HG02623 (cell line): ENCODE results near the gene RALGPS1.

Experiments
- ATAC-seq: cut with Tn5 transposase; IDR thresholded peaks from one replicate; pipeline ENCODE4 v1.9.1; 2021; ENCODE audit warnings: moderate library complexity; ENCODE audit not compliant: unreplicated experiment

RALGPS1 gene

DNA sequence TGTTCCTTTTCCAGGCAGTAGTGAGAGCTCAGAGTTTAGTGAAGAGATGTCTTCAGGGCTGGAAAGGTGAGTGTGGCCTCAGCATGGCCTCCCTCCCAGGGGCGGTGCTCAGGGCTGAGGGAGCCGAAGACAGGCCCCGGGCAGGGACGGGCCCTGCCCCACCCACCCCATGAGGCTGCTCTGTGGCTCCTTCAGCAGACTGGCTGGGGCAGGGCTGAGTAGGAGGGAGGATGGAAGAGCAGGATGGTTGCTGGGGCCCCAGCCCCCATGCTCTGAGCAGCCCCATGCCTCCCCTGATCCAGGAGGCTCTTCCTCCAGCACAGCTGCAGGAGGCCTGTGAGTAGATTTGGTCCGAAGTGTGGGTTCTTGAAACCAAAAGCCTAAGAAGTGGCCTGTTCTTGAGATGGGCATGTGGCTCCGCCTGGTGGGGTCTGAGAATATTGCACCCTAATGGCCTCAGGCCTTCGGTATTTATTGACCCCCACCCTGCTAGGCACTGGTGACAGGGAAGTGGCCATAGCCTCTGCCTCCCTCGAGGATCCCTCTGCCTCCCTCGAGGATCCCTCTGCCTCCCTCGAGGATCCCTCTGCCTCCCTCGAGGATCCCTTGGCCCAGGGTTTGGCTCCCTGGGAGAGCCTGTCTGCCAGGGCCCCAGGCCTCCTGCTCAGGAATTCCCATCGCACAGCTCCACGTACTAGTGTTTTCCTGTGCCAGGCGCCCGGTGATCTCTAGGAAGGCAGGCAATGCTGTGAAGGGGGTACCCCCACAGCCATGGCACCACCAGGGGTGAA, 284.6 kb downstream of the RALGPS1 start:
- ATAC-seq: no peak

DNA sequence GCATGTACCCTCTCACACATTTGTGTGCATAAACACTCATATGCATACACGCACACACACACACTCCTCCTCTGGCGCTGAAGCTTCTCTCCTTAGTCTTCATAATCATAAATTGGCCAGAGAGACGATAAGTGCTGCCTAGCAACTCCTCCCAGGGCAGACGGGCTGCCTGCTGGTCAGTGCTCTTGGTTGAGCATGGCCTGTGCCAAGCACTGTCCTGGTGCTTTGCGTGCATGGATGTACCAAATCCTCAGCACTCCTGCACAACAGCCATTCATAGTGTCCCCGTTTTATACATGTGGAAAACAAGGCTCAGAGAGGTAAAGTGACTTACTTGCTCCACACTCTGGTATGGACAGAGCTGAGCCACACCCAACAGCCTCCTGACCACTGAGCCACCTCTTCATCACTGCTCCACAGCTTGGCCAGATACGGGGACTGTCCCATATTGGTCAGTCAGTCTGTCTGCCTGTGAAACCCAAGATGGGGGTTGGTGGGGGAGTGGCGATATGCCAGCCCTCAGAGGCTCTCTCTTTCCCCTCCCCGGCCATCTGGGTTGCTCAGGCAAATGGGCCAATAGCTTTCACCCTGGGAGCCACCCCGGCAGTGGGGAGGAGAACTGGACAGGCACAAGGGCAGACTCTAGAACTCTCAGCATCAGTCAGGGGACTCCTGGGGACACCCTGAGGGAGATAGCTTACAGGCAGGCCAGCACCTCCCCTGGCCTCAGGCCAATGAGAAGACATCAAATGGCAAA, 285.7 kb downstream of the RALGPS1 start:
- no peak for ATAC-seq

DNA sequence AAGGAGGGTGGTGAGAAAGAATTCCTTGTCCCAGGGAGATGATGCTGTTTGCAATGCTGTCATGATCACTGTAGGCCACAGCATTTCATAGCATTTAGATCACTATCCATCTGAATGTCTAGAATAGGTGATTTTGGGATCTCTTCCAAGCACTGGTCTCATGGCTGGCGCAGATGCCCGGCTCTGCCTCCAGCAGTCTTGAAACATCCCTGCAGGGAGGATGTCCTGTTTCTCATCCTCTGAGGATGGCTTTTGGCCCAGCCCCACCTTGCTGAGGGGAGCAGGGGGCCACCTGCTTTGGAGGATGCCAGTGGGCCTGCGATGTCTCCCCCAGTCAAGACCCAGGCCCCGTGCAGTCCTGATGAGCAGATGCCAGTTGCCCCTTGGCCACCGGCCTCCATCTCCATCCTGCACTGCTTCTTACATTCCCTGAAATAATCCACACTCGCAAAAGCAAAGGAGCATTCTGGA, 286.5 kb downstream of the RALGPS1 start:
- no peak for ATAC-seq

DNA sequence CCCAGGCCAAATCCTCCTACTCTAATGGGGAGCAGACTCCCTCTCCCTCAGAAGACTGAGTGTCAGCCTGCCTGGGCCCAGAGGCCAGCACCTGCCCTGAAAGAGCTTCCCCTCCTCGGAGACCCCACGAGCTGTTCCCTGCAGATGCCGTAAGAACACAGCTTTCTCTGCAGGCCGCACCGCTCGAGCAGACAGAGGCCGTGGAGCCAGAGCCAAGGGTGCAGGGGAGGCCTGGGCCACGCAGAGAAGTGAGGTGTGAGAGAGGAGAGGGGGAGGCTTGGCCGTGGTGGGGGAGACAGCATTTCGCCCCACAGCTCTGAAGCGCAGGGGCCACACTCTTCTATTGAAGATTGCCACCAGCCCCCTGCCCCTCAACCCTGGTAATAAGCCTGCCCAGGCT, 287.1 kb downstream of the RALGPS1 start:
- no peak for ATAC-seq

DNA sequence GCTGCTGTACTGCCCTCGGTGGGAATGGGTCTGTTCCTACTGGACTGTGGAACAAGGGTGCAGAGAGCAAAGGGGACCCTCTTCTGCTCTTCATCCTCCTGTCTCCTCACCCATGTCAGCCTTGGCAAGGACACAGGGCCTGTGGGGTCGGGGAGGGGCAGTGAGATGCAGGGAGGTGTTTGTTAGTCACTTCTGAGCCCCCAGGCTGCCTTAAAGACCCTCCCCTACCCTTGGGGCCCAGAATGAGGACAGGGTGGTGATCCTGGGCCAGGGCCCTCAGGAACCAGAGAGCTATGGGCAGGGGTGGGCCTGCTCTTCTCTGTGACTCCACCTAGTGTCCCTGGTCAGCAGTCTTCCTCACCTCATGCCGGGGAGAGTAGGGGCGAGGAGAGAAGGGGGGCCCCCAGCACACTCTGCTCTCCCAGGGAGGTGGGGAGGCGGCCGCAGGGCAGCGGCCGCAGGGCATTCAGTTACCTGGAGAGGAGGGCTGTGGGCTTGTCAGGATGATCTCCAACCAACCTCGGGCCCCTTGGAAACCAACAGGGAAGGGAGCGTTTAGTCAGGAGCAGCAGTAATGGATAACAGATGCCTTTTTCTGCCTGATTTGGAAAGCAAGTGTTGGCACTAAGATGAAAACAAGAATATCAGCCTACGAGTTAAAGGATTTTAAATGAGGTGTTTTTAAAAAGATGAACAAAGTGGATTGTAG, 288.0 kb downstream of the RALGPS1 start:
- no peak for ATAC-seq

DNA sequence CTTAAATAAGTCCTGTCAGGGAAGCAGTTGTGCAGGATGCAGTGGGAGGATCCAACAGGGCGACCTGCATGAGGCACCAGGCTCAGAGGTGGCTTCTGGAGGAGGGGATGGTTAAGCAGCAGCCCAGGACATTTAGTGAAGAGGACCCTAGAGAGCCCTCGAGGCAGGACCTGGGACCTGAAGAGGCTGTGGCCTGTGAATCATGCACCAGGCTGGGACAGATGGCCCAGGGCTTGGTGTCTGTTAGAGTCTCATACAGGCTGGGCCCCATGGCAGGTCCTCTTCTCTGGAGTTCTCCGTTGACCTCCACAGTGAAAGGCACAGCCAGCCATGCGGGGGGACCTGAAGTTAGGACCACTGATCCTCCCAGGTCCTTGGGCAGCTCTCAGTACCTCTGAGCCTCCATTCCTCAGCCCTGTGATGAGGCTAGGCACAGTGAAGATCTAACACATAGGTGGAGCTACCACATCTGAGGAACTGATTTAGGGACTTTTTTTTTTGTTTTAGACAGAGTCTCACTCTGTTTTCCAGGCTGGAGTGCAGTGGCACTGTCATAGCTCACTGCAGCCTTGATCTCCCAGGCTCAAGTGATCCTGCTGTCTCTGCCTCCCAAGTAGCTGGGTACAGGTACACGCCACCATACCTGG, 289.2 kb downstream of the RALGPS1 start:
- ATAC-seq: no peak

DNA sequence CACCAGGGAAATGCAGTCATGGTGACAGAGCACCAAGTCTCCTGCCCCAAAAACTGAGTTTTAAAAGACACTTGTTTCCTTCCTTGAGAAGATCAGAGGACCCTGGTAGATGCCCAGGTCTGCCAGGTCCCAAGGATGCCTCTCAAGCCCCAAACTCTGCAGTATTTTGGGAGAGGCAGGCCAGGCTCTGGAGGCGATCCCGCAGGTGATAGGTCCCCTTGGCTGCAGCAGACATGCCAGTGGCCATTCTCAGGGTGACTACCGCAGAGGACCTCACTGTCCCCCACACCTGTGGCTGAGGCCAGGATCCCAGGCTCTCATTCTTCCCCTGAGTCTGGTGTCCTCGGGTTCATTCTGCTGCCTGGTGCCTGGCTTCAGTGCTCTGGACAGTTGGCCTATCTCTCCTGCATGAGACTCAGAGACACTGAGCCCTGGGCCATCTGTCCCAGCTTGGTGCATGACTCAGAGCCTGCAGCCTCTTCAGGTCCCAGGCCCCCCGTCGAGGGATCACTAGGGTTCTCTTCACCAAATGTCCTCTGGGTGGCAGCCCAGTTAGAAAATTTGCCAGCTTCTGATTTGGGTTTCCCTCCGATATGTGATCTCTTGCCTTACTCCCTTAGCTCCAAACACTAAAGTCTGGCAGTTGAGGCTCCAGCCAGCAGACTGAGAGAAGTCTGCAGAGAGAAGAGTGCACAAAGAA, 290.3 kb downstream of the RALGPS1 start:
- ATAC-seq: no peak

DNA sequence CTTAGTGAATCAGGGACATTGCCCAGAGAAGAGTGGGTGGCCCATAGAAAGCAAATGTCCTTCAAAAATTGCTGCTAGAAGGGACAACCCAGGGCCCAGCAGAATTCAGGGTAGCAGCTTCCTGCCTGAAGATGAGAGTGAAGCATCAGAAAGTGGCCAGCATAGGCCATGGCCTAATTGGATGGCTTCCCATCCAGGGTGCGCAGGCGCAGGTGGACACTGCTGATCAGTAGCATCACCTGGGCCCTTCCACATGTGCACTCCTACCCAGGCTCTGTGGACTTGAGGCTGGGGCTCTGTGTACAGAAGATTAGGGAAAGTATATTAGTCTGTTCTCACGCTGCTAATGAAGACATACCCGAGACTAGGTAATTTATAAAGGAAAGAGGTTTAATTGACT, 291.4 kb downstream of the RALGPS1 start:
- no peak for ATAC-seq

DNA sequence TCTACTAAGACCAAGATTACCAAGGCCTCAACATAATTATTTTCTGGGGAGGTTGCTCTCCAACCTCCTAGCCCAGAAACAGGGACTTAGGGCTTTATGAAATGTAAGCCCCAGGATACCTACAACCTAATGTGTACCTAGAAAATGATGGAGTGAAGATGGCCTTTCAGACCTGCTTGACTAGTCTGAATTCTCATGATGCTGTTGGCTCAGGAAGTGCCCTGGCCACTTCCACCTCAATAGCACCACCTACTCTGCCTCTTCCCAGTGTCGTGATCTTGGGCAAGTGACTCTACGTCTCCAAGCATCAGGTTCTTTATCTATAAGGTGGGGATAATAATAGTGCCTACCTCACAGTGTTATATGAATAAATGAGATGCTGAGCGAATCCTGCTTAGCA, 292.1 kb downstream of the RALGPS1 start:
- no peak for ATAC-seq

DNA sequence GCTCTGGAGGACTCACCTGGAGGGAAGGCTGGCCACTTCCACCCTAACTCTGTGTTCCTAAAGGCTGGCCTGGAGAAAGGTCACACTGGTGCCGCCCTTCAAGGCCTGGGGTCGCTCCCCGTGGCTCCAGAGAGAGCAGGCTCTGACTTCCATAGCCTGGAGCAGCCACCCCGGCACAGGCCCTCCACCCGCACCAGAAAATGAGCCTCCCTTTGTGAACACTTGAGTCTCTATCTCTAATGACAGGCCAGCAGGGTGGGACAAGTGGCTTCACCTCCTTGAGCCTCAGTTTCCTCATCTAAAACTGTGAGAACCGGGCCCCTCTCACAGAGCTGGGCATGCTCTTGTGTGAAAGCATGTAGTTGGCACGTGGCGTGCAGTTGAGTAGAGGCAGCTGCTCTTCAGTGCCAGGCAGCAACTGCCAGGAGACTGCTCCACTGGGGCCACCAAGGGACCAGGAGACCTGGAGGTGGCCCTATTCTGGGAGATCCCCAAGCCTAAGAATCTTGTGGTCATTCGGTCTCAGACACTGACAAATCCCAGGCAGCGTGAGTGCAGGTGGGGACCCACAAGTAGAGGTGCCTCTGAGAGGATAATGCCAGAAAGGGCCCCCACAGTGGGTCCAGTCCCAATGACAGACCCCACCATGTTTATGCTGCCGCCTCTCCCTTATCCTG, 293.3 kb downstream of the RALGPS1 start:
- no peak for ATAC-seq

DNA sequence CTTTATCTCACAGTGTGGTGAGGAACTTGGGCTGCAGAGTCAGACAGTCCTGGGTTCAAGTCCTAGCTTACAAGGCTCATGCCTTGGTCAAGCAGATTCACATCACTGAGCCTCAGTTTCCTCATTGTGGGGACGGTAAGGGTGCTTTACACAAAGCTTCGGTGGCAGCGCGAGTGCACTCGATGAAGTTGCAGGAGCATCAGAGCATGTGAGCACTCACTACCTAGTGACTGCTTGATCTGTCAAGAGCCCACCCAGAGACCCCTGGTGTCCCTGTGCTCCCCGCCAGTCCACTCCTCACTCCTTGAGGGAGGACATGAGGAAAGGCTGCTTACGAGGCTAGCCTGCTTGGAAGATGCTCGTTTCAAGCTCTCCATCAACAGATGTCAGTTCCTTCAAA, 293.8 kb downstream of the RALGPS1 start:
- ATAC-seq: no peak

DNA sequence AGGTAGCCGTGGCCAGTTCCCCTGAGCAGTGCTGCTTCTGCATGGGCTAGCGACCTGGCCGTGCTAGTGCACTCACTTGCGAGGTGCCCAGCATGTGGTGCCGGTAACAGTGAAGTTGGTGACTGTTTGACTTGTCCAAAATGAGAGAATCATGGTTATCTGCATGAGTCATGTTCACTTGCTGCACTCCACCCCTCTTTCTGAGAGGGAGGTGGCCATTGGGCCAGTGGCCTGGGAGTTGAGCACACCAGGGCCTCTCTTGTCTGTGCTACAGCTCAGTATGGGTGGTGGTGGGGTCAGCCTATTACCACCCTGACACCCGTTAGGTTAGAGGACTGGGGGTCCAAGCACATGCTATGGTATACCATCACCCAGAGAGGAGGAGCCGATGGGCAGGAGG, 294.6 kb downstream of the RALGPS1 start:
- no peak for ATAC-seq

DNA sequence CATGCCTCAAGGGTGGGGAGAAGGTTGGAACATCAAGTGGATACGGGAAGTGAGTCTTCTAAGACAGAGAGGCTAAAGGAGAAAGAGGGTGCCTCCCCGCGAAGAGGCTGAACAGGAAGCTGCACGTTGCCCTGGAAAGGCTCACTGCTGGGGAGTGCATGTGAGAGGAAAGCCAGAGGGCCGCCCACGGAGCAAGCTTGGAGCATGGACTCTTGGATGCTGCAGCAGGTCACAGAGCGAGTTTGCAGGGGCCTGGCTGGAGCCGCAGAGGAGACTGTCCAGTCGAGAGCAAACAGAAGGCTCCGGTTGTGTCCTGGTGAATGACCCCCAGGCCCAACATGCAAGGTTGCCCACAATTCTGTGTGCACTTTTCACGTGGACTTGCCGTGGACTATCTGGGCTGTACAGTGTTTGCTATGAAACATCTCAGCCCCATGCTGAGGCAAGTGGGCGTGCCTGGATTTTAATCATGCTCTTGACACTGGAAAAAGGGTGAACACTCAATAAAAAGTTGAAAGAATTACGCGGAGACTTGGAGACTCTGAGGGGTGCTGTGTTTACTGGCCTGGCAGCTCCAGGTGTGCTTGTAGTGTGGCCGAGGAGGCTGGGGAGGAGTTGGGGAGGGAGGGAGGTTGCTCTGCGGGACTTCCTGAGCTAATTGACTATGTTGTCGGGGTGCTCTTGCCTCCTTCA, 295.5 kb downstream of the RALGPS1 start:
- no peak for ATAC-seq

DNA sequence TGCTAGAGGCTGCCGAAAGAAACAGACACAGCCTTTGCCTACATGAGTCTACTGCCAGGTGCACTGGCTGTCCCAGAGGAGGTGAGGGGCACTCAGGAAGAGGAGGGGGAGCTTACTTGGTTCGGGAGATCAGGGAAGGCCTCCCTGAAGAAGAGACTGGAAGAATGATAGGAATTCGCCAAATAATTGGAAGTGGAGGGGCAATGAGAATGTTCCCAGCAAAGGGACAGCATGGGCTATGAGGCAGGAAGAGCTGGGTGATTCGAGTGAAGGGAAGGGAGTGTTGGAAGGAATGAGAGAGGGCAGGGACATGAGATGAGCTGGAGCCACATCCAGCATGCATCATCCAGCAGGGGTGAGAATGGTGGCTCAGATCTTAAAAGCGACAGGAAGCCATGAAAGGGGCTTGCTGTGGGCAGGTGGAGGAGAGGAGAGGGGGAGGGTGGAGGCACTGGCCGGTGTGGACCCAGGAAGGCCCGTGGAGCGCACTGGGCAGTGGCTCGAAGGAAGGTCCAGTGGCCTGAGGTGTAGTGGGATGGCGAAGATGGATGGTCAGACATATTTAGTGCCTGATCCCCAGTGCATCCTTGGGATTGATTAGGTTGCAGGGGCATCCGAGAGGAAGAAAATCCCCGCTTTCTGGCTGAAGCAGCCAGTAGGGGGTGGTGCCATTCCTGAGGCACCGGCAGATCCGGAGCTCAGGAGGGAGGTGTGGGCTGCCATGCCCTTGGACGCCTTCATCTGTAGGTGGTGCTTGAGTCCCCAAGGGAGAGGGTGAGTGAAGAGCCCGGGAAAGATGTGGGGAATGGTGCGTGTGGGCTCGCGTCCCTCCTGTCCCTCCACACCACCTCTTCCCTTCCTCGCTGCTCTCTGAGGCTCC, 296.5 kb downstream of the RALGPS1 start:
- no peak for ATAC-seq

DNA sequence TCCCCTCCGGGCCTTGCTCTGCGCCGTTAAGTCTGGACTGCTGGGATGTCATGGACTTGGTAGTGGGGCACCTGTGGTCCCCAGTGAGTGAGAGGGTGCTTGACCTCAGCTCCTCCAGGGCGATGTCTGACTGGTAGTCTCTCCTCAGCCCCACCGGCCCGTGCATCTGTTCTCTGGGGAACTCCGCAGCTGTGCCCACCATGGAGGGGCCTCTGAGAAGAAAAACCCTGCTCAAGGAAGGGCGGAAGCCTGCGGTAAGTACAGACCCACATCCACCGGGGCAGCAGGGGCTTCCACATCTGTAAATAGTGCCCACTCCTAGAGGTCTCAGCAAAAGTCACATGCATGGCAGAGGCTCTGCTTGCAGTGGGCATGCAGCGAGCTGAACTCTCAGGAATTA, 297.4 kb downstream of the RALGPS1 start:
- no peak for ATAC-seq

DNA sequence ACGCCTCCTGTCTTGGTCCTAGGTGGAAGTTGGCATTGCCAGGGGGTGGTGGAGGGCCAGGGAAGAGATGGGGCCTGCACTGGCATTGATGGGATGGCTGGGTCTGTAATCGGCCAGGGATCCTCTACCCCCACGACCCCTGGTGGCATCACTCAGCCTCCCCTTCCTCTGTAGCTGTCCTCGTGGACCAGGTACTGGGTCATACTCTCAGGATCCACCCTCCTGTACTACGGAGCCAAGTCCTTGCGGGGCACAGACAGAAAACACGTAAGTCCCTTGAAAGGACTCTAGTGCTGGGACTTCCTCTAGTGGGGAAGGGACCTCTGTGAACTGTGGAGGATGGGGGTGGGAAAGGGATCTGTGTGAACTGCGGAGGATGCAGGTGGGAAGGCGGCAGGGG, 297.9 kb downstream of the RALGPS1 start:
- no peak for ATAC-seq

DNA sequence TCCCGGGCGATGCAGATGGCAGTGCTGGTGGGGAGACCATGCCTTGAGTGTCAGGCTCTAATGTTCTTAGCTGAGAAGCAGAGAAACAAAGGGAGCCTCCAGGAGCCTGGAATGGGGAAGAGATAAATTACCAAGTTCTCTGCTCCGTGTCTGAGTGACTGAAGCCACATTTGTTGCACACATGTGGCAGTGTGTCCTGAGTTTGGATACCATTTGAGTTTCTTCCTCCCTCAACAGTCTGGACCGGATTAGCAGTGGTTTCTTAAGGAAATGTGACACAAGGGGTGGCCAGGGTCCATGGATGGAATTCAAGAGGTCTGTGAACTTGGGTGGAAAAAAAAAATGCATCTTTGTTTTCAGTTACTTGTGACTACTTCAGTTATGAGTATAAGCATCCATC, 299.3 kb downstream of the RALGPS1 start:
- no peak for ATAC-seq

DNA sequence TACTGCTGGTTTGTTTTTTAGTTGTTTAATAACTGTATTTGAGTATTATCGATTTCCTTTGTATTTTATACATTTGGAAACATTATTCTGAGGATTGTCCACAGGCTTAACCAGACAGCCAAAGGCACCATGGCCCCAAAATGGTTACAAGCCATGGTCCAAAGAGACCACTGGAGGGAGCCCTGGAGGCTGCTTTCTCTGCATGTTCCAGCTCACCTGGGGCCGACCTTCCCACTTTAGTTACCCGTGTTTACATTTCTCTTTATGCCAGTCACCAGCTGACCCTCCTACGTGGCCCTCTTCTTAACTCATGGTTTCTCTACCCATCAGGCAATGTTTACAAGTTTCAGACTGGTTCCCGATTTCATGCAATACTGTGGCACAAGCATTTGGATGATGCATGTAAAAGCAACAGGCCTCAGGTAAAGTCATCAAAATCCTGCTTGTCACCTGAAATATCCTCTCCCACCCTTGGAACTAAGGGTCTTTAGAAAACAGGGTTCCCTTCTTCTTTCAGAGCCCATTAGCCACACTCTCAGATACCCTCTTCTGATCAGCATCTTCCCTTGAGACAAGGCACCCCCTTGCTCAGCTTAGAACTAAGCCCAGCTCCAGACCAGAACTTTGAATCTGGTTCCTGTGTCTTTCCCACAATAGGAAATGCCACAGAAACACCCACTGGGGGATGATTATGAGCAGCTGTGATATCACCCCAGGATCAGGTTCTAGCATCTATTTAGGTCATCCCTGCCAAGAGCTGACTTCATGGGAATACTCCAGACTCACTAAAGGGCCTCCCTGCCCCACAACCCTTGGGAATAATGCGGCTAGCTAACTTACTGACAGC, 300.1 kb downstream of the RALGPS1 start:
- ATAC-seq: no peak
